Body of pancreas (tissue), 4 donors: ENCODE measurements around the gene ABR. TPM values are rescaled to one million over a fixed set of nuclear protein-coding genes. Genes with fewer than 3 reads are reported as not detected.

Source experiments
- ATAC-seq: fragments of 150-250 bp; one replicate; pipeline ENCODE4 v1.9.1; 2016
- DNase-seq, 4 donors: peaks; one replicate each; pipeline ENCODE4 v3.0.0-alpha.2; 2019
- H3K27ac ChIP-seq, 4 donors: fragments of 200-600 bp; sonication (generic); 1 replicate in 3 of 4; 2 replicates in 1 of 4; pipeline versions ENCODE4 v1.5.1 to v1.6.1; 2016 to 2019; ENCODE audit warnings: mild to moderate bottlenecking in 1 of 4, mixed read lengths in 1 of 4, moderate library complexity in 1 of 4
- H3K27me3 ChIP-seq, 2 donors: fragments of 200-600 bp; sonication (generic); one replicate each; pipeline ENCODE4 v1.6.0; 2016; ENCODE audit warnings: mild to moderate bottlenecking in 1 of 2
- H3K36me3 ChIP-seq, 2 donors: fragments of 200-600 bp; sonication (generic); replicated peaks in 1 of 2; 2 replicates each; pipeline ENCODE4 v1.5.1; 2016; ENCODE audit warnings: low read depth in 2 of 2; ENCODE audit not compliant: insufficient read depth in 1 of 2
- H3K4me1 ChIP-seq: fragments of 200-600 bp; sonication (generic); one replicate; pipeline ENCODE4 v1.6.0; 2016
- H3K4me3 ChIP-seq, 2 donors: fragments of 200-600 bp; sonication (generic); 1 replicate in 1 of 2; 2 replicates in 1 of 2; pipeline ENCODE4 v1.5.1; 2016 to 2019
- H3K9me3 ChIP-seq, 3 donors: fragments of 200-600 bp; sonication (generic); 1 replicate in 2 of 3; 2 replicates in 1 of 3; pipeline ENCODE4 v1.5.1; 2016
- POLR2A ChIP-seq, 3 donors: fragments of 450-650 bp; IDR thresholded peaks; one replicate each; pipeline ENCODE4 v1.6.1; 2016; ENCODE audit warnings: antibody characterized with exemption in 3 of 3, mild to moderate bottlenecking in 2 of 3
- whole genome bisulfite sequencing, 2 donors: methylation state at CpG; one replicate each; pipeline ENCODE4 v1.1.5; 2017; 5-methylcytosine and 5-hydroxymethylcytosine counted together
- intact Hi-C: fragments of 100-400 bp; cut with DNase I; formaldehyde crosslinking; loops from one replicate; pipeline ENCODE4 v1.15.1; 2023
- total RNA-seq, 2 donors: library from RNA; depleted of rRNA; stranded (reverse); fragments of >200 nt; gene quantifications; one replicate each; pipeline ENCODE4 v1.1.0, GENCODE V29; 2016
- TF ChIP-seq, protein P1 (sequence below), 7 experiments: fragments of 450-650 bp in 4 of 7; fragments of 200-600 bp in 3 of 7; sonication (generic) in 3 of 7; IDR thresholded peaks; one replicate each; pipeline ENCODE4 v1.5.1; 2016 to 2019; ENCODE audit warnings: antibody characterized with exemption in 7 of 7

ABR gene
- total RNA-seq, 2 donors from 2014 or later = 32.4 to 46.8 TPM

- Histone ChIP-seq H3K36me3 (no peaks in the 10 kb centered on the region), H3K27ac (no peak overlapping the region), H3K9me3 (no peaks in the 10 kb centered on the region), H3K4me1 (no peaks in the 10 kb centered on the region), H3K27me3 (no peaks in the 10 kb centered on the region), H3K4me3 (no peak overlapping the region)
- WGBS, 2 donors = 84 to 100% methylated on average over 3 to 10 of the region's 10 CpGs
- intact Hi-C loops = no loop called here
- DNase-seq = no peak
- ATAC-seq = no peak
- no peak for TF ChIP-seq POLR2A (IDR thresholded peaks at IDR 0.05)
- TF ChIP-seq, protein P1, sequence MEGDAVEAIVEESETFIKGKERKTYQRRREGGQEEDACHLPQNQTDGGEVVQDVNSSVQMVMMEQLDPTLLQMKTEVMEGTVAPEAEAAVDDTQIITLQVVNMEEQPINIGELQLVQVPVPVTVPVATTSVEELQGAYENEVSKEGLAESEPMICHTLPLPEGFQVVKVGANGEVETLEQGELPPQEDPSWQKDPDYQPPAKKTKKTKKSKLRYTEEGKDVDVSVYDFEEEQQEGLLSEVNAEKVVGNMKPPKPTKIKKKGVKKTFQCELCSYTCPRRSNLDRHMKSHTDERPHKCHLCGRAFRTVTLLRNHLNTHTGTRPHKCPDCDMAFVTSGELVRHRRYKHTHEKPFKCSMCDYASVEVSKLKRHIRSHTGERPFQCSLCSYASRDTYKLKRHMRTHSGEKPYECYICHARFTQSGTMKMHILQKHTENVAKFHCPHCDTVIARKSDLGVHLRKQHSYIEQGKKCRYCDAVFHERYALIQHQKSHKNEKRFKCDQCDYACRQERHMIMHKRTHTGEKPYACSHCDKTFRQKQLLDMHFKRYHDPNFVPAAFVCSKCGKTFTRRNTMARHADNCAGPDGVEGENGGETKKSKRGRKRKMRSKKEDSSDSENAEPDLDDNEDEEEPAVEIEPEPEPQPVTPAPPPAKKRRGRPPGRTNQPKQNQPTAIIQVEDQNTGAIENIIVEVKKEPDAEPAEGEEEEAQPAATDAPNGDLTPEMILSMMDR (IDR thresholded peaks at IDR 0.05) = no peak
Observed at GRCh38 chr17:1026599-1026975, 153.2 kb downstream of the ABR start.

DNA sequence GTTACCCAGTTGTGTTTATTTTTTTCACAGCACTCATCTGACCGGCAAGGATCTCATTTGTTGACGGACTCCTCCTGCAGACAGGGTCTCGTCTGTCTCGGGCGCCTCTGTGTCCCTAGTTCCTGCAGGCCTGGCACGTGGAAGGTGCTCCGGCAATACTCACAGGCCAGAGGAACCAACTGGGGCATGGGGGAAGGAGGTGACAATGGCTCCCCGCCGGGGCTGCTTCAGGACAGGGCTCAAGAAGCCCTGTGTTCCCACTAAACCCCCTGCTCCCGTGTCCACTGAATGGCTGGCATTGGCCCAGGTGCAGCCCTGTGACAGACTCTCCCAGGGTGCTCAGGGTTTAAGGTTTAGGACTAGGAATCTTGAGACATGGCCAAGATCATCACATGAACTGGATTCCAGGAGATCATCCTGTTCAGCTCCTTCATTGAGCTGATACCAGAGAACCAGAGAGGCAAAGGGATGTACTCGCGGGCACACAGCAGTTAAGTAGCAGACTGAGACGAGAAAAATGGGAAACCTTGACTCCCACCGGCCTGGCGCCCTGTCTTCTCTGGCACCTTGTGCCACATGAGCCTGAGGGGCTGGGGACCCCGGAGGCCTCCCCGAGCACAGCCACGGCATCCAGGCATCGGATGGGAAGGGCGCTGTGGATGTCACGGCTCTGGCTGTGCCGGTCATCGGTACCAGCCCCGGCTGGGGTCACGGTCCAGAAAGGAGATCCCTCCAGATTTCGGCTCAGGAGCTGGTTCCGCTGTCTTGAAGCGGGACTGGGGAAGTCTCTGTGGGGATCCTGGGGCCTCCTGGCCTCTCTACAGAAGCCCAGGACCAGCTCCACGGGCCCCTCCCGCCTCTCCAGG, 153.8 kb downstream of the ABR start:
- no peak for TF ChIP-seq POLR2A (IDR thresholded peaks at IDR 0.05)
- TF ChIP-seq, protein P1 (IDR thresholded peaks at IDR 0.05) = no peak
- no peak overlapping the region for H3K27ac ChIP-seq
- H3K4me1 ChIP-seq = no peaks in the 10 kb centered on the region
- H3K36me3 ChIP-seq = no peaks in the 10 kb centered on the region
- H3K27me3 ChIP-seq = no peaks in the 10 kb centered on the region
- intact Hi-C loops = no loop called here
- H3K9me3 ChIP-seq = no peaks in the 10 kb centered on the region
- DNase-seq (no peak), ATAC-seq (no peak)
- 79 to 85% methylated on average over 16 to 30 of the region's 30 CpGs for WGBS, 2 donors
- no peak overlapping the region for H3K4me3 ChIP-seq

- intact Hi-C loops = no loop called here
- DNase-seq (no peak), ATAC-seq (no peak)
- 87 to 95% methylated on average over 5 to 27 of the region's 27 CpGs for WGBS, 2 donors
- no peak for TF ChIP-seq POLR2A (IDR thresholded peaks at IDR 0.05)
- TF ChIP-seq, protein P1 (IDR thresholded peaks at IDR 0.05) = no peak
- H3K4me1 ChIP-seq = no peaks in the 10 kb centered on the region
- no peaks in the 10 kb centered on the region for H3K9me3 ChIP-seq
- no peaks in the 10 kb centered on the region for H3K27me3 ChIP-seq
- no peaks in the 10 kb centered on the region for H3K36me3 ChIP-seq
- H3K4me3 ChIP-seq = no peak overlapping the region
- no peak overlapping the region for H3K27ac ChIP-seq
Observed at GRCh38 chr17:1024076-1024475, 155.7 kb downstream of the ABR start.

- no peak for TF ChIP-seq POLR2A (IDR thresholded peaks at IDR 0.05)
- TF ChIP-seq, protein P1 (IDR thresholded peaks at IDR 0.05) = no peak
- Histone ChIP-seq H3K27ac (no peak overlapping the region), H3K9me3 (no peaks in the 10 kb centered on the region), H3K36me3 (no peaks in the 10 kb centered on the region), H3K4me3 (no peak overlapping the region), H3K4me1 (no peaks in the 10 kb centered on the region), H3K27me3 (no peaks in the 10 kb centered on the region)
- WGBS, 2 donors = 79 to 87% methylated on average over 18 to 22 of the region's 32 CpGs
- intact Hi-C loops = no loop called here
- ATAC-seq (no peak), DNase-seq (no peak)
Observed at GRCh38 chr17:1022278-1023024, 157.3 kb downstream of the ABR start.
